ENCODE data around the gene TGFB3.

GRCh38 chr14:75939200-75939599, 42.6 kb downstream of the TGFB3 start:
- TF ChIP-seq, protein P1, sequence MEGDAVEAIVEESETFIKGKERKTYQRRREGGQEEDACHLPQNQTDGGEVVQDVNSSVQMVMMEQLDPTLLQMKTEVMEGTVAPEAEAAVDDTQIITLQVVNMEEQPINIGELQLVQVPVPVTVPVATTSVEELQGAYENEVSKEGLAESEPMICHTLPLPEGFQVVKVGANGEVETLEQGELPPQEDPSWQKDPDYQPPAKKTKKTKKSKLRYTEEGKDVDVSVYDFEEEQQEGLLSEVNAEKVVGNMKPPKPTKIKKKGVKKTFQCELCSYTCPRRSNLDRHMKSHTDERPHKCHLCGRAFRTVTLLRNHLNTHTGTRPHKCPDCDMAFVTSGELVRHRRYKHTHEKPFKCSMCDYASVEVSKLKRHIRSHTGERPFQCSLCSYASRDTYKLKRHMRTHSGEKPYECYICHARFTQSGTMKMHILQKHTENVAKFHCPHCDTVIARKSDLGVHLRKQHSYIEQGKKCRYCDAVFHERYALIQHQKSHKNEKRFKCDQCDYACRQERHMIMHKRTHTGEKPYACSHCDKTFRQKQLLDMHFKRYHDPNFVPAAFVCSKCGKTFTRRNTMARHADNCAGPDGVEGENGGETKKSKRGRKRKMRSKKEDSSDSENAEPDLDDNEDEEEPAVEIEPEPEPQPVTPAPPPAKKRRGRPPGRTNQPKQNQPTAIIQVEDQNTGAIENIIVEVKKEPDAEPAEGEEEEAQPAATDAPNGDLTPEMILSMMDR (IDR thresholded peaks at IDR 0.05 in 2 of 3, conservative IDR thresholded peaks at IDR 0.05 in 1 of 3; ENCODE audit: borderline replicate concordance in 1 of 3, insufficient read depth in 1 of 3, low read depth in 2 of 3, low read length in 2 of 3): no peak
- TF ChIP-seq RAD21 (IDR thresholded peaks at IDR 0.05; ENCODE audit: low read depth): no peak
- TF ChIP-seq POLR2AphosphoS5 (IDR thresholded peaks at IDR 0.05; ENCODE audit: low read depth, low read length): no peak
- TF ChIP-seq REST (IDR thresholded peaks at IDR 0.05; ENCODE audit: low read depth): no peak
- TF ChIP-seq, protein P2, sequence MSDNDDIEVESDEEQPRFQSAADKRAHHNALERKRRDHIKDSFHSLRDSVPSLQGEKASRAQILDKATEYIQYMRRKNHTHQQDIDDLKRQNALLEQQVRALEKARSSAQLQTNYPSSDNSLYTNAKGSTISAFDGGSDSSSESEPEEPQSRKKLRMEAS (IDR thresholded peaks at IDR 0.05): no peak
- TF ChIP-seq SP1 (IDR thresholded peaks at IDR 0.05; ENCODE audit: low read depth): no peak
- TF ChIP-seq FOSL1 (IDR thresholded peaks at IDR 0.05; ENCODE audit: low read depth): no peak
- TF ChIP-seq POLR2A (IDR thresholded peaks at IDR 0.05; ENCODE audit: borderline replicate concordance, extremely low read depth, insufficient read depth, insufficient read length): no peak
- TF ChIP-seq, protein P3, sequence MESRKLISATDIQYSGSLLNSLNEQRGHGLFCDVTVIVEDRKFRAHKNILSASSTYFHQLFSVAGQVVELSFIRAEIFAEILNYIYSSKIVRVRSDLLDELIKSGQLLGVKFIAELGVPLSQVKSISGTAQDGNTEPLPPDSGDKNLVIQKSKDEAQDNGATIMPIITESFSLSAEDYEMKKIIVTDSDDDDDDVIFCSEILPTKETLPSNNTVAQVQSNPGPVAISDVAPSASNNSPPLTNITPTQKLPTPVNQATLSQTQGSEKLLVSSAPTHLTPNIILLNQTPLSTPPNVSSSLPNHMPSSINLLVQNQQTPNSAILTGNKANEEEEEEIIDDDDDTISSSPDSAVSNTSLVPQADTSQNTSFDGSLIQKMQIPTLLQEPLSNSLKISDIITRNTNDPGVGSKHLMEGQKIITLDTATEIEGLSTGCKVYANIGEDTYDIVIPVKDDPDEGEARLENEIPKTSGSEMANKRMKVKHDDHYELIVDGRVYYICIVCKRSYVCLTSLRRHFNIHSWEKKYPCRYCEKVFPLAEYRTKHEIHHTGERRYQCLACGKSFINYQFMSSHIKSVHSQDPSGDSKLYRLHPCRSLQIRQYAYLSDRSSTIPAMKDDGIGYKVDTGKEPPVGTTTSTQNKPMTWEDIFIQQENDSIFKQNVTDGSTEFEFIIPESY (IDR thresholded peaks at IDR 0.05; ENCODE audit: extremely low read depth, insufficient replicate concordance, low read length): no peak
- no peak for TF ChIP-seq ELF1 (IDR thresholded peaks at IDR 0.05; ENCODE audit: borderline replicate concordance, low read depth)
- no peak for TF ChIP-seq EZH2 (IDR thresholded peaks at IDR 0.05)
- no peak for TF ChIP-seq EZH2phosphoT487 (IDR thresholded peaks at IDR 0.05; ENCODE audit: borderline replicate concordance)
- no peak for TF ChIP-seq EGR1 (IDR thresholded peaks at IDR 0.05; ENCODE audit: low read depth)
- TF ChIP-seq ZNF274 (IDR thresholded peaks at IDR 0.05; ENCODE audit: low read depth, low read length): no peak
